ENCODE data around the gene FBXO21. TPM values are rescaled to one million over a fixed set of nuclear protein-coding genes. Genes with fewer than 3 reads are reported as not detected.

The FBXO21 gene
- total and polyA plus RNA-seq, 2 donors (not counting 1 experiment from before 2014, with no cell fraction given) = 31.3 to 81.3 TPM

- no peak for DNase-seq (ENCODE audit: low read depth in 2 of 2)
- no peak overlapping the region for H3K27ac ChIP-seq (ENCODE audit: insufficient read depth, low read length)
- H3K4me3 ChIP-seq (replicated peaks in 1 of 4; ENCODE audit: control extremely low read depth in 1 of 4, insufficient read depth in 1 of 4, low read depth in 3 of 4, low read length in 4 of 4) = no peak overlapping the region
- H3K9me3 ChIP-seq (ENCODE audit: control insufficient read depth, insufficient read depth, low read depth, low read length) = no peaks in the 10 kb centered on the region
- H3K27me3 ChIP-seq (ENCODE audit: control insufficient read depth, insufficient read depth, low read length) = no peaks in the 10 kb centered on the region
- H4K20me1 ChIP-seq (ENCODE audit: control insufficient read depth, extremely low read depth, insufficient read depth, low read length) = no peaks in the 10 kb centered on the region
- no peak for TF ChIP-seq EZH2 (IDR thresholded peaks at IDR 0.05; ENCODE audit: low read length, missing control alignments)
- TF ChIP-seq, protein P1, sequence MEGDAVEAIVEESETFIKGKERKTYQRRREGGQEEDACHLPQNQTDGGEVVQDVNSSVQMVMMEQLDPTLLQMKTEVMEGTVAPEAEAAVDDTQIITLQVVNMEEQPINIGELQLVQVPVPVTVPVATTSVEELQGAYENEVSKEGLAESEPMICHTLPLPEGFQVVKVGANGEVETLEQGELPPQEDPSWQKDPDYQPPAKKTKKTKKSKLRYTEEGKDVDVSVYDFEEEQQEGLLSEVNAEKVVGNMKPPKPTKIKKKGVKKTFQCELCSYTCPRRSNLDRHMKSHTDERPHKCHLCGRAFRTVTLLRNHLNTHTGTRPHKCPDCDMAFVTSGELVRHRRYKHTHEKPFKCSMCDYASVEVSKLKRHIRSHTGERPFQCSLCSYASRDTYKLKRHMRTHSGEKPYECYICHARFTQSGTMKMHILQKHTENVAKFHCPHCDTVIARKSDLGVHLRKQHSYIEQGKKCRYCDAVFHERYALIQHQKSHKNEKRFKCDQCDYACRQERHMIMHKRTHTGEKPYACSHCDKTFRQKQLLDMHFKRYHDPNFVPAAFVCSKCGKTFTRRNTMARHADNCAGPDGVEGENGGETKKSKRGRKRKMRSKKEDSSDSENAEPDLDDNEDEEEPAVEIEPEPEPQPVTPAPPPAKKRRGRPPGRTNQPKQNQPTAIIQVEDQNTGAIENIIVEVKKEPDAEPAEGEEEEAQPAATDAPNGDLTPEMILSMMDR (conservative IDR thresholded peaks at IDR 0.05 in 1 of 2, IDR thresholded peaks at IDR 0.05 in 1 of 2; ENCODE audit: low read depth in 1 of 2, low read length in 2 of 2) = no peak
- H2AFZ ChIP-seq (ENCODE audit: low read length) = no peak overlapping the region
- H3K4me2 ChIP-seq (ENCODE audit: extremely low read depth, insufficient read depth, low read length) = no peak overlapping the region
- no peak overlapping the region for H3K9ac ChIP-seq (ENCODE audit: insufficient read depth, low read length)
- no peaks in the 10 kb centered on the region for H3K79me2 ChIP-seq (ENCODE audit: control insufficient read depth, insufficient read depth, low read length)
- H3K4me1 ChIP-seq (ENCODE audit: control insufficient read depth, extremely low read depth, insufficient read depth, low read length) = no peaks in the 10 kb centered on the region
- H3K36me3 ChIP-seq (ENCODE audit: control insufficient read depth, insufficient read depth, low read length) = no peaks in the 10 kb centered on the region
Measured at GRCh38 chr12:117134059-117134458, 56.2 kb downstream of the FBXO21 start.

- H2AFZ ChIP-seq (ENCODE audit: low read length) = no peak overlapping the region
Measured at GRCh38 chr12:117130801-117131200, 59.5 kb downstream of the FBXO21 start.

GRCh38 chr12:117129391-117129790, 60.9 kb downstream of the FBXO21 start:
- H3K4me2 ChIP-seq (ENCODE audit: extremely low read depth, insufficient read depth, low read length) = no peak overlapping the region
- TF ChIP-seq, protein P1 (conservative IDR thresholded peaks at IDR 0.05 in 1 of 2, IDR thresholded peaks at IDR 0.05 in 1 of 2; ENCODE audit: low read depth in 1 of 2, low read length in 2 of 2) = no peak
- no peak for TF ChIP-seq EZH2 (IDR thresholded peaks at IDR 0.05; ENCODE audit: low read length, missing control alignments)
- H3K36me3 ChIP-seq (ENCODE audit: control insufficient read depth, insufficient read depth, low read length) = no peaks in the 10 kb centered on the region
- H3K27me3 ChIP-seq (ENCODE audit: control insufficient read depth, insufficient read depth, low read length) = no peaks in the 10 kb centered on the region
- H3K9me3 ChIP-seq (ENCODE audit: control insufficient read depth, insufficient read depth, low read depth, low read length) = peaks cover 6% of the 10 kb centered on the region
- H3K4me3 ChIP-seq (replicated peaks in 1 of 4; ENCODE audit: control extremely low read depth in 1 of 4, insufficient read depth in 1 of 4, low read depth in 3 of 4, low read length in 4 of 4) = no peak overlapping the region
- H3K79me2 ChIP-seq (ENCODE audit: control insufficient read depth, insufficient read depth, low read length) = no peaks in the 10 kb centered on the region
- H2AFZ ChIP-seq (ENCODE audit: low read length) = no peak overlapping the region
- H3K27ac ChIP-seq (ENCODE audit: insufficient read depth, low read length) = no peak overlapping the region
- H3K9ac ChIP-seq (ENCODE audit: insufficient read depth, low read length) = no peak overlapping the region
- no peaks in the 10 kb centered on the region for H3K4me1 ChIP-seq (ENCODE audit: control insufficient read depth, extremely low read depth, insufficient read depth, low read length)
- no peak for DNase-seq (ENCODE audit: low read depth in 2 of 2)
- no peaks in the 10 kb centered on the region for H4K20me1 ChIP-seq (ENCODE audit: control insufficient read depth, extremely low read depth, insufficient read depth, low read length)

More at GRCh38 chr12:117130801-117131200, 59.5 kb downstream of the FBXO21 start:
- no peak for TF ChIP-seq EZH2 (IDR thresholded peaks at IDR 0.05; ENCODE audit: low read length, missing control alignments)
- TF ChIP-seq, protein P1 (conservative IDR thresholded peaks at IDR 0.05 in 1 of 2, IDR thresholded peaks at IDR 0.05 in 1 of 2; ENCODE audit: low read depth in 1 of 2, low read length in 2 of 2) = no peak
- Histone ChIP-seq H3K36me3 (ENCODE audit: control insufficient read depth, insufficient read depth, low read length) (no peaks in the 10 kb centered on the region), H3K9me3 (ENCODE audit: control insufficient read depth, insufficient read depth, low read depth, low read length) (peaks cover 6% of the 10 kb centered on the region), H3K4me1 (ENCODE audit: control insufficient read depth, extremely low read depth, insufficient read depth, low read length) (no peaks in the 10 kb centered on the region), H4K20me1 (ENCODE audit: control insufficient read depth, extremely low read depth, insufficient read depth, low read length) (no peaks in the 10 kb centered on the region), H3K4me3 (replicated peaks in 1 of 4; ENCODE audit: control extremely low read depth in 1 of 4, insufficient read depth in 1 of 4, low read depth in 3 of 4, low read length in 4 of 4) (no peak overlapping the region), H3K79me2 (ENCODE audit: control insufficient read depth, insufficient read depth, low read length) (no peaks in the 10 kb centered on the region), H3K4me2 (ENCODE audit: extremely low read depth, insufficient read depth, low read length) (no peak overlapping the region), H3K27me3 (ENCODE audit: control insufficient read depth, insufficient read depth, low read length) (no peaks in the 10 kb centered on the region), H3K27ac (ENCODE audit: insufficient read depth, low read length) (no peak overlapping the region), H3K9ac (ENCODE audit: insufficient read depth, low read length) (no peak overlapping the region)
- DNase-seq (ENCODE audit: low read depth in 2 of 2) = no peak
